A549 (cell line): ENCODE results near the gene NDC1.
"Not testable (repeated sequence)": the region's sequence is repeated elsewhere in the genome, so short reads cannot be mapped to it uniquely, and the experiment has no call there.

Experiments
- CTCF ChIP-seq: fragments of >200 bp; sonication (Bioruptor Twin); formaldehyde crosslinking; IDR thresholded peaks from 3 replicates; pipeline ENCODE4 v1.5.1; 2016
- EP300 ChIP-seq, 2 experiments: fragments of >200 bp; sonication (Bioruptor Twin); formaldehyde crosslinking; IDR thresholded peaks; 2 replicates in 1 of 2; 3 replicates in 1 of 2; pipeline ENCODE4 v1.6.1; 2016 to 2017

GRCh38 chr1:53883600-53883999, 45.5 kb upstream of the NDC1 start:
- not testable (repeated sequence) for TF ChIP-seq EP300 (IDR thresholded peaks at IDR 0.05); CTCF
